ENCODE data around the gene TMEM234. TPM values are rescaled to one million over a fixed set of nuclear protein-coding genes. Genes with fewer than 3 reads are reported as not detected.

The TMEM234 gene
- total and polyA plus RNA-seq, 10 of the 15 experiments (the other 5 are each of a cell fraction or from before 2014, with no cell fraction given): 2.9 to 10.9 (median 6.4) TPM

- H4K20me1 ChIP-seq (ENCODE audit: control insufficient read depth, insufficient read depth): no peaks in the 10 kb centered on the region
- SMC1A ChIA-PET (ENCODE audit: uncharacterized antibody, unreplicated experiment): no interaction called here
- no peak overlapping the region for H3K4me3 ChIP-seq
- peaks cover 11 to 39% of the 10 kb centered on the region in 2 experiments for H3K36me3 ChIP-seq (ENCODE audit: control insufficient read depth in 2 of 2, insufficient read depth in 2 of 2, low read length in 1 of 2)
- no peaks in the 10 kb centered on the region for H3K9me3 ChIP-seq (replicated peaks; ENCODE audit: control insufficient read depth, insufficient read depth, low read length)
- H3K9ac ChIP-seq (ENCODE audit: control insufficient read depth, insufficient read depth, low read length): no peak overlapping the region
- CTCF ChIA-PET: no interaction called here
- H3K27me3 ChIP-seq (replicated peaks in 1 of 2; ENCODE audit: control insufficient read depth in 2 of 2, insufficient read depth in 2 of 2, low read length in 1 of 2): no peaks in the 10 kb centered on the region
- ATAC-seq: no peak
- H2AFZ ChIP-seq (ENCODE audit: control insufficient read depth, low read depth, low read length): no peak overlapping the region
- H3K79me2 ChIP-seq (ENCODE audit: control insufficient read depth, insufficient read depth, low read length): no peaks in the 10 kb centered on the region
- intact Hi-C loops (cut with micrococcal nuclease; ENCODE audit: unreplicated experiment) (no loop called here), in situ Hi-C loops (cut with MboI) (no loop called here)
- FAIRE-seq: no peak
- POLR2A ChIA-PET: no interaction called here
- no peak for DNase-seq (ENCODE audit: low read depth, low spot score)
- BruUV-seq (replicated peaks): no TSS peak
- no peaks in the 10 kb centered on the region for H3K4me1 ChIP-seq (ENCODE audit: control insufficient read depth, insufficient read depth, low read length)
- TF ChIP-seq ZBTB4 (CRISPR knock-in tag; IDR thresholded peaks at IDR 0.05): no peak
- TF ChIP-seq NRF1 (conservative IDR thresholded peaks at IDR 0.05; ENCODE audit: low read depth, low read length): no peak
- no peak for TF ChIP-seq ZBTB40 (IDR thresholded peaks at IDR 0.05; ENCODE audit: borderline replicate concordance)
- no peak for TF ChIP-seq BCL3 (IDR thresholded peaks at IDR 0.05; ENCODE audit: borderline replicate concordance, insufficient read depth, low read depth, low read length, poor library complexity, severe bottlenecking)
- no peak for TF ChIP-seq MTA2 (IDR thresholded peaks at IDR 0.05; ENCODE audit: low read depth)
- TF ChIP-seq MEF2B (IDR thresholded peaks at IDR 0.05; ENCODE audit: partially characterized antibody, poor library complexity, severe bottlenecking): no peak
- no peak for TF ChIP-seq RBBP5 (conservative IDR thresholded peaks at IDR 0.05)
- TF ChIP-seq RB1 (IDR thresholded peaks at IDR 0.05; ENCODE audit: borderline replicate concordance): no peak
- no peak for TF ChIP-seq ZBTB33 (IDR thresholded peaks at IDR 0.05)
- RAD21 ChIA-PET (ENCODE audit: unreplicated experiment): no interaction called here
- no peak overlapping the region for H3K4me2 ChIP-seq (ENCODE audit: control insufficient read depth, insufficient read depth)
- WGBS (ENCODE audit: insufficient coverage, insufficient replicate concordance, low lambda C conversion rate, missing lambda C conversion rate): 93% methylated on average over 4 of the region's 4 CpGs
- H3K27ac ChIP-seq (ENCODE audit: control insufficient read depth, insufficient read depth): no peak overlapping the region
These were observed 51.2 kb downstream of the TMEM234 start for GRCh38 chr1:32170991-32171390.

All from GM12878 (cell line).